H9 (cell line): ENCODE measurements around the gene APOBEC3G. TPM values are rescaled to one million over a fixed set of nuclear protein-coding genes. Genes with fewer than 3 reads are reported as not detected.

Experiments used
- DNase-seq: peaks from one replicate; pipeline ENCODE4 v3.0.0-alpha.2; 2017
- H2AFZ ChIP-seq: one replicate; pipeline ENCODE4 v1.6.1; 2013; ENCODE audit warnings: mild to moderate bottlenecking, low read length, control low read depth, moderate library complexity
- H2AK5ac ChIP-seq: 2 replicates; pipeline ENCODE4 v1.6.1; 2013; ENCODE audit warnings: low read length, control low read depth, mixed read lengths; ENCODE audit not compliant: insufficient read length
- H2BK120ac ChIP-seq: one replicate; pipeline ENCODE4 v1.6.1; 2013; ENCODE audit warnings: low read depth, mild to moderate bottlenecking, low read length, control low read depth, inconsistent platforms; ENCODE audit not compliant: poor library complexity, severe bottlenecking
- H2BK12ac ChIP-seq: 2 replicates; pipeline ENCODE4 v1.6.1; 2013; ENCODE audit warnings: low read length, control low read depth, mixed read lengths, low read depth; ENCODE audit not compliant: insufficient read length
- H2BK15ac ChIP-seq: 2 replicates; pipeline ENCODE4 v1.6.1; 2013; ENCODE audit warnings: low read depth, low read length, control low read depth
- H2BK20ac ChIP-seq: one replicate; pipeline ENCODE4 v1.6.1; 2013; ENCODE audit warnings: low read depth, mild to moderate bottlenecking, low read length, control low read depth, inconsistent platforms; ENCODE audit not compliant: poor library complexity, severe bottlenecking
- H2BK5ac ChIP-seq: 2 replicates; pipeline ENCODE4 v1.6.1; 2013; ENCODE audit warnings: low read length, control low read depth, mixed read lengths; ENCODE audit not compliant: insufficient read length
- H3K14ac ChIP-seq: 2 replicates; pipeline ENCODE4 v1.6.1; 2013; ENCODE audit warnings: low read length, control low read depth; ENCODE audit not compliant: insufficient read depth
- H3K18ac ChIP-seq: 2 replicates; pipeline ENCODE4 v1.6.1; 2013; ENCODE audit warnings: low read depth, mild to moderate bottlenecking, mixed read lengths, low read length, control low read depth; ENCODE audit not compliant: insufficient read length
- H3K23ac ChIP-seq: 2 replicates; pipeline ENCODE4 v1.6.1; 2013; ENCODE audit warnings: low read length, control low read depth, mixed read lengths, low read depth; ENCODE audit not compliant: insufficient read length
- H3K23me2 ChIP-seq: 2 replicates; pipeline ENCODE4 v1.6.1; 2013; ENCODE audit warnings: low read depth, mild to moderate bottlenecking, mixed read lengths, low read length, control low read depth; ENCODE audit not compliant: insufficient read length, poor library complexity, severe bottlenecking
- H3K27ac ChIP-seq: 2 replicates; pipeline ENCODE4 v1.5.1; 2013; ENCODE audit warnings: low read length, control low read depth, mixed read lengths, low read depth; ENCODE audit not compliant: insufficient read length
- H3K27me3 ChIP-seq: 2 replicates; pipeline ENCODE4 v1.6.1; 2013; ENCODE audit warnings: low read length, control low read depth, inconsistent platforms; ENCODE audit not compliant: insufficient read depth
- H3K4ac ChIP-seq: 2 replicates; pipeline ENCODE4 v1.6.1; 2013; ENCODE audit warnings: low read depth, mild to moderate bottlenecking, control low read depth, inconsistent platforms, low read length, moderate library complexity
- H3K4me1 ChIP-seq: 2 replicates; pipeline ENCODE4 v1.6.1; 2013; ENCODE audit warnings: low read length, control low read depth, inconsistent platforms; ENCODE audit not compliant: insufficient read depth
- H3K4me2 ChIP-seq: 2 replicates; pipeline ENCODE4 v1.6.1; 2013; ENCODE audit warnings: low read length, control low read depth, mixed read lengths; ENCODE audit not compliant: insufficient read length, insufficient read depth
- H3K56ac ChIP-seq: 2 replicates; pipeline ENCODE4 v1.6.1; 2013; ENCODE audit warnings: low read depth, mild to moderate bottlenecking, mixed read lengths, low read length, control low read depth; ENCODE audit not compliant: insufficient read length
- H3K79me1 ChIP-seq: 2 replicates; pipeline ENCODE4 v1.6.1; 2013; ENCODE audit warnings: low read depth, mild to moderate bottlenecking, moderate library complexity, low read length, control low read depth, inconsistent platforms; ENCODE audit not compliant: insufficient read depth, poor library complexity, severe bottlenecking
- H3K79me2 ChIP-seq: 2 replicates; pipeline ENCODE4 v1.6.1; 2013; ENCODE audit warnings: low read length, control low read depth, inconsistent platforms; ENCODE audit not compliant: insufficient read depth
- H3K9ac ChIP-seq: 2 replicates; pipeline ENCODE4 v1.6.1; 2013; ENCODE audit warnings: low read length, control low read depth, mixed read lengths; ENCODE audit not compliant: insufficient read length; ENCODE audit errors: extremely low read depth
- H3K9me3 ChIP-seq: one replicate; pipeline ENCODE4 v1.6.1; 2013; ENCODE audit warnings: low read depth, low read length, inconsistent platforms; ENCODE audit not compliant: control insufficient read depth
- H3T11ph ChIP-seq: one replicate; pipeline ENCODE4 v1.6.1; 2013; ENCODE audit warnings: mild to moderate bottlenecking, low read length, control low read depth, inconsistent platforms
- H4K20me1 ChIP-seq: one replicate; pipeline ENCODE4 v1.6.1; 2013; ENCODE audit not compliant: control insufficient read depth, insufficient read length, insufficient read depth
- H4K5ac ChIP-seq: 2 replicates; pipeline ENCODE4 v1.6.1; 2013; ENCODE audit warnings: low read depth, mild to moderate bottlenecking, mixed read lengths, low read length, control low read depth; ENCODE audit not compliant: insufficient read length
- H4K8ac ChIP-seq: replicated peaks from 2 replicates; pipeline ENCODE4 v1.6.1; 2013; ENCODE audit warnings: low read length, control low read depth, mixed read lengths, low read depth; ENCODE audit not compliant: insufficient read length
- H4K91ac ChIP-seq: 2 replicates; pipeline ENCODE4 v1.6.1; 2013; ENCODE audit warnings: low read depth, mild to moderate bottlenecking, moderate library complexity, mixed read lengths, low read length, control low read depth; ENCODE audit not compliant: insufficient read length
- H3K27ac Mint-ChIP-seq, 3 experiments: 2 replicates in 2 of 3; 3 replicates in 1 of 3; pipeline ENCODE4 v1.8.0; 2020 to 2021; ENCODE audit warnings: mixed read lengths in 3 of 3, mild to moderate bottlenecking in 1 of 3, moderate library complexity in 1 of 3
- H3K27me3 Mint-ChIP-seq: 2 replicates; pipeline ENCODE4 v1.8.0; 2021; ENCODE audit warnings: low read depth, mild to moderate bottlenecking, moderate library complexity, mixed read lengths
- H3K36me3 Mint-ChIP-seq, 3 experiments: 2 replicates in 2 of 3; 3 replicates in 1 of 3; pipeline ENCODE4 v1.8.0; 2020 to 2021; ENCODE audit warnings: low read depth in 3 of 3, mixed read lengths in 3 of 3; ENCODE audit not compliant: insufficient read depth in 1 of 3
- H3K4me1 Mint-ChIP-seq, 2 experiments: 2 replicates each; pipeline ENCODE4 v1.8.0; 2020; ENCODE audit warnings: mixed read lengths in 2 of 2
- H3K4me3 Mint-ChIP-seq, 2 experiments: 2 replicates in 1 of 2; 3 replicates in 1 of 2; pipeline ENCODE4 v1.8.0; 2020 to 2021; ENCODE audit warnings: mild to moderate bottlenecking in 2 of 2, mixed read lengths in 2 of 2, moderate library complexity in 1 of 2
- H3K9me3 Mint-ChIP-seq, 2 experiments: 2 replicates in 1 of 2; 3 replicates in 1 of 2; pipeline ENCODE4 v1.8.0; 2020; ENCODE audit warnings: mild to moderate bottlenecking in 2 of 2, mixed read lengths in 2 of 2, moderate library complexity in 1 of 2
- WGBS: extraction: QIAGEN DNeasy Blood & Tissue Kit; methylation state at CpG from one replicate; pipeline ENCODE4 v1.1.7; 2013; ENCODE audit warnings: missing lambda C conversion rate, low lambda C conversion rate, mixed read lengths; ENCODE audit not compliant: insufficient read length; ENCODE audit errors: extremely low coverage; 5-methylcytosine and 5-hydroxymethylcytosine counted together
- total RNA-seq: library from RNA; stranded (reverse); gene quantifications from 2 replicates; pipeline ENCODE4 v1.2.1, GENCODE V29; 2021
- TF ChIP-seq, protein P1 (sequence below): fragments of 200-600 bp; sonication (generic); conservative IDR thresholded peaks from 3 replicates; pipeline ENCODE4 v1.8.0; 2021; ENCODE audit warnings: antibody characterized with exemption, mild to moderate bottlenecking

Gene APOBEC3G
- total RNA-seq, 1 experiment from 2014 or later = 2.4 TPM

GRCh38 chr22:39129081-39129480 is 52.0 kb downstream of the APOBEC3G start:
- Histone ChIP-seq H4K91ac (no peak overlapping the region), H2AK5ac (no peak overlapping the region), H3K4ac (no peak overlapping the region), H2BK20ac (no peak overlapping the region), H2BK120ac (no peak overlapping the region), H2BK12ac (no peak overlapping the region), H2AFZ (no peak overlapping the region), H3K9ac (no peak overlapping the region), H3K79me2 (no peaks in the 10 kb centered on the region), H3K4me1 (peaks cover 4% of the 10 kb centered on the region; the same call in 1 of the 2 replicates), H3K23me2 (no peaks in the 10 kb centered on the region), H3T11ph (no peak overlapping the region), H4K20me1 (no peaks in the 10 kb centered on the region), H3K79me1 (no peaks in the 10 kb centered on the region), H3K18ac (no peak overlapping the region), H4K5ac (no peak overlapping the region), H4K8ac (no peak overlapping the region), H2BK15ac (no peak overlapping the region), H3K14ac (no peak overlapping the region), H3K27me3 (no peaks in the 10 kb centered on the region), H2BK5ac (no peak overlapping the region), H3K27ac (no peak overlapping the region), H3K56ac (no peak overlapping the region), H3K23ac (no peak overlapping the region), H3K9me3 (no peaks in the 10 kb centered on the region), H3K4me2 (no peak overlapping the region)
- H3K9me3 Mint-ChIP-seq = no peaks in the 10 kb centered on the region
- no peak for DNase-seq
- H3K36me3 Mint-ChIP-seq = no peaks in the 10 kb centered on the region; a peak in 2 of 7 replicates
- H3K4me3 Mint-ChIP-seq = no peak overlapping the region
- H3K27me3 Mint-ChIP-seq = peaks cover 6% of the 10 kb centered on the region
- WGBS = no CpG with 5 or more reads among the region's 4 CpGs
- TF ChIP-seq, protein P1, sequence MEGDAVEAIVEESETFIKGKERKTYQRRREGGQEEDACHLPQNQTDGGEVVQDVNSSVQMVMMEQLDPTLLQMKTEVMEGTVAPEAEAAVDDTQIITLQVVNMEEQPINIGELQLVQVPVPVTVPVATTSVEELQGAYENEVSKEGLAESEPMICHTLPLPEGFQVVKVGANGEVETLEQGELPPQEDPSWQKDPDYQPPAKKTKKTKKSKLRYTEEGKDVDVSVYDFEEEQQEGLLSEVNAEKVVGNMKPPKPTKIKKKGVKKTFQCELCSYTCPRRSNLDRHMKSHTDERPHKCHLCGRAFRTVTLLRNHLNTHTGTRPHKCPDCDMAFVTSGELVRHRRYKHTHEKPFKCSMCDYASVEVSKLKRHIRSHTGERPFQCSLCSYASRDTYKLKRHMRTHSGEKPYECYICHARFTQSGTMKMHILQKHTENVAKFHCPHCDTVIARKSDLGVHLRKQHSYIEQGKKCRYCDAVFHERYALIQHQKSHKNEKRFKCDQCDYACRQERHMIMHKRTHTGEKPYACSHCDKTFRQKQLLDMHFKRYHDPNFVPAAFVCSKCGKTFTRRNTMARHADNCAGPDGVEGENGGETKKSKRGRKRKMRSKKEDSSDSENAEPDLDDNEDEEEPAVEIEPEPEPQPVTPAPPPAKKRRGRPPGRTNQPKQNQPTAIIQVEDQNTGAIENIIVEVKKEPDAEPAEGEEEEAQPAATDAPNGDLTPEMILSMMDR = no peak
- peaks cover 32 to 38% of the 10 kb centered on the region in 2 experiments for H3K4me1 Mint-ChIP-seq
- no peak overlapping the region for H3K27ac Mint-ChIP-seq
